Endometrial microvascular endothelial cells (primary cell): Measurements from ENCODE around the gene ZNF792. TPM values are rescaled to one million over a fixed set of nuclear protein-coding genes. Genes with fewer than 3 reads are reported as not detected.
"Not testable (repeated sequence)": the region's sequence is repeated elsewhere in the genome, so short reads cannot be mapped to it uniquely, and the experiment has no call there.

Experiments used
- in situ Hi-C: cut with HindIII; loops from 2 replicates; pipeline ENCODE4 v1.10.0; 2017; ENCODE audit warnings: low sequenced_read_pairs, low pct_unique_long_range_greater_than_20kb; ENCODE audit errors: inconsistent ontology term
- total RNA-seq: library from RNA; depleted of rRNA; stranded (reverse); fragments of >200 nt; gene quantifications from one replicate; pipeline ENCODE4 v1.2.3, GENCODE V29; 2015; ENCODE audit errors: inconsistent ontology term

Gene ZNF792
- total RNA-seq: 15.1 TPM

- in situ Hi-C loops: no loop called here
Measured at GRCh38 chr19:34963573-34964406, at the start of gene ZNF792. Gene ZNF792 (minus strand): TSS chr19:34964229. CDS start chr19:34963662, 567 bp downstream.

DNA sequence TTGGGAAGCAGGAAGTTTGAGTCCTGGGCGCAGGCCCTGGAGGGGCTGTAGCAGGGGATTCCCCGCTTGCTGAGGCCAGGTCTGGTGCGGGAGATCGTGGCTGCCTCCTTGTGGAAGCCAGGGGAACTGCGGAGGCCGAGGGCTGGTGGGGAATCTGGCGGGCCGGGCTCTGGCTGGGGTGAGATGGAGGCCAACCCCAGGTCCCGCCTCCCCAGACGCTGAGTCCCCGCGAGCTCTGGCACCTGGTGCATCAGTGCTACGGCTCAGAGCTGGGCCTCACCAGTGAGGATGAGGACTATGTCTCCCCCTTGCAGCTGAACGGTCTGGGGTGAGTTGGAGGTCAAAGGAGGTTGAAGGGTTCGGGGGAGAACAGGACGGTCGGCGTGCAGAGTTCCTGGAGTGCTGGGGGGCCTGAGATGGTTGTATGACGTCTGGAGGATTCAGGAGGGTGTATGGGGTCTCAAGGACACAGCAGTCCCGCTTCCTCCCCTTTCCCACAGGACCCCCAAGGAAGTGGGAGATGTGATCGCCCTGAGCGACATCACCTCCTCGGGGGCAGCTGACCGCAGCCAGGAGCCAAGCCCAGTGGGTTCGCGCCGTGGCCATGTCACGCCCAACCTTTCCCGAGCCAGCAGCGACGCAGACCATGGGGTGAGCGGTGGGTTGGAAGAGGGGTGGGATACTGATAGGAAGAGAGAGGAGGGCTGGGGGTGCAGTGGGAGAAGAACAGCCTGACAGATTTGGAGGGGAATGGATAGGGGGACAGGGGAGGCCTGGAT lies 49.2 kb upstream of the ZNF792 start:
- in situ Hi-C loops: no loop called here

DNA sequence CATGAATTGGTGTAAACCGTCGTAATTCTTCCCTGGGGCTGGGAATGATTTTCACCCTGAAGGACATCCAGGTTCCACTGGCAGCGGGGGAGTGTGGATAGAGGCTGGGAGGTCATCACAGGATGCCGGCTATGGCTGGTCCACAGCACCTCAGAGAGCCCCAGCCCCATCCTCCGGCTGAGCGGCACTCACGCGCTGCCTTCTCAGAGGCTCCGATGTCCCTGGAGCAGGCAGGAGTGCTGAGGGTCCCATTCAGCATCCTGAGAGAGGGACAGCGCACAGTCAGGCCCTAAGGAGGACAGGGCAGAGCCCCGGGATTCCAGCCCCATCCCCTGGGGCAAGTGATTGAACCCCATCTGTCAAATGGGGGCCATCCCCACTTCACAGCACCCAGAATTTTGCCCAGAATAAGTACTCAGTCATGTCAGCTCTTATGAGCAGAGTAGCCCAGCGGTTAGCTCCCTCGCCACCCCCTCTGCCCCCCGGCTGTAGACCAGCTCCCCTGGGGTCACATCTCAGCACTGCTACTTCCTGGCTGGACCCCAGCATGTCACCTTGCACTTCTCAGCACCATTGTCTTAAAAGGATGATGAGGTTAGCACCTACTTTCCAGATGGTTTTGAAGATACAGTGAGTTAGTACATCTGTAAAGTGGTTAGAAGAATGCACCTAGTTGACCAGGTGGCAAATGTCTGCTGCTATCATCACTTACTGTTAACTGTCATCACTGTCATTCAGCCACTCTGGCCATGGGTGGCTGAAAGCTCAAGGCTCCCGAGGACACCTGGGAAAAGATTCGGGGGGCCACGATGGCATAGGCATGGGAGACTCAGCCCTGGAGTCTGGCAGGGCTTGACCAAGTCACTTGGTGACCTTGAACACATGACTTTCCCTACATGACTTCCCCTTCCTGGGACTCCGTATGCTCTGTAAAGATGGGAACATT lies 48.0 kb upstream of the ZNF792 start:
- in situ Hi-C loops: no loop called here

- in situ Hi-C loops: no loop called here
Measured at GRCh38 chr19:35011091-35011689, 47.2 kb upstream of the ZNF792 start.

GRCh38 chr19:35009424-35010415 lies 45.7 kb upstream of the ZNF792 start:
- in situ Hi-C loops: no loop called here

GRCh38 chr19:35008891-35009341 lies 44.9 kb upstream of the ZNF792 start:
- in situ Hi-C loops: no loop called here

- in situ Hi-C loops: not testable (repeated sequence)
Measured at GRCh38 chr19:35007427-35007826, 43.4 kb upstream of the ZNF792 start.

DNA sequence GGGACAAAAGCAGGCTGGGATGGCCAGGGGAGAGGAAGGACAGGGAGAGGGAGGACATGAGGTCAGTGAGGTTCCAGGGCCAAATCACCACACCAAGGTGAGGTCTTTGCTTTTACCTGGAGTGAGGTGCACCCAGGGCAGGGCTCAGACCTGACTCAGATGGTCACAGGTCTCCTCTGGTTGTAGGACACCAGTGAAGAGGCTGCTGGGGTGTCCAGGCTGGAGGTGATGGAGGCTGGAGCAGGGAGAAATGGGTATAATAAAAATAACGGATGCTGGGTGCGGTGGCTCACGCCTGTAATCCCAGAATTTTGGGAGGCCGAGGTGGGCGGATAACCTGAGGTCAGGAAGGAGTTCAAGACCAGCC lies 43.0 kb upstream of the ZNF792 start:
- in situ Hi-C loops: no loop called here

DNA sequence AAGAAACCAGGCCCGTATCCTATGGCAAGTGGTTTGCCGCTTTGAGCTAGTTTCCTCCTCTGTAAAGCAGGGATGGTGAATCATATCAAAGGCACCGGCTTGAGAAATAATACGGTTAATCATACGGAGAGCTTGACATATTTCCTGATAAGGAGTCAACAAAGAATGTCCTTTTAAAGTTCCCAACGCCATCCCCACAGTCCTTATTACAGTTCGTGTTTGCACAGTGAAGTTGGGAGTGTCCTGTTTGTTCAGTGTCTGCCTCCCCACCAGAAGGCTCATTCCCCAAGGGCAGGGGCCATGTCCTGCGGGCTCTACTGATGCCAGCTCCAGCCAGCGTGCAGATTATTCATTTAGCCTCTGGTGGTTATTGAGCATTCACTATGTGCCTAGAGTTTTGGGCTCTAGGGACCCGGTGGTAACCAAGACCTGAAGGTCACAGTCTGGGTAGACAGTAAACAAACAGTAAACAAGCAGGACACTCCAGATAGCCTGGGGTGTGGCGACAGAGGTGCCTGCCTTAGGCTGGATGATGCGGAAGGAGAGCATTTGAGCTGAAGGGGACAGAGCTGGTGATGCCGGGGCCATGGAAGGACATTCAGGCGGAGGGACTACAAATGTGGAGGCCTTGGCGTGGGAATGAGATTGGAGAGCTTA lies 42.4 kb upstream of the ZNF792 start:
- in situ Hi-C loops: no loop called here

DNA sequence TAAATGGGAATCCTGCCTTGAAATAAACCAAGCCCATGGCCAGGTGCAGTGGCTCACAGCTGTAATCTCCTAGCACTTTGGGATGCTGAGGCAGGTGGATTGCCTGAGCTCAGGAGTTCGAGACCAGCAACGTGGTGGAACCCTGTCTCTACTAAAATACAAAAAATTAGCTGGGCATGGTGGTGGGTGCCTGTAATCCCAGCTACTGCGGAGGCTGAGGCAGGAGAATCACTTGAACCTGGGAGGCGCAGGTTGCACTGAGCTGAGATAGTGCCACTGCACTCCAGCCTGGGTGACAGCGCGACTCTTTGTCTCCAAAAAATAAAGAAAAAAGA lies 41.9 kb upstream of the ZNF792 start:
- in situ Hi-C loops: not testable (repeated sequence)

DNA sequence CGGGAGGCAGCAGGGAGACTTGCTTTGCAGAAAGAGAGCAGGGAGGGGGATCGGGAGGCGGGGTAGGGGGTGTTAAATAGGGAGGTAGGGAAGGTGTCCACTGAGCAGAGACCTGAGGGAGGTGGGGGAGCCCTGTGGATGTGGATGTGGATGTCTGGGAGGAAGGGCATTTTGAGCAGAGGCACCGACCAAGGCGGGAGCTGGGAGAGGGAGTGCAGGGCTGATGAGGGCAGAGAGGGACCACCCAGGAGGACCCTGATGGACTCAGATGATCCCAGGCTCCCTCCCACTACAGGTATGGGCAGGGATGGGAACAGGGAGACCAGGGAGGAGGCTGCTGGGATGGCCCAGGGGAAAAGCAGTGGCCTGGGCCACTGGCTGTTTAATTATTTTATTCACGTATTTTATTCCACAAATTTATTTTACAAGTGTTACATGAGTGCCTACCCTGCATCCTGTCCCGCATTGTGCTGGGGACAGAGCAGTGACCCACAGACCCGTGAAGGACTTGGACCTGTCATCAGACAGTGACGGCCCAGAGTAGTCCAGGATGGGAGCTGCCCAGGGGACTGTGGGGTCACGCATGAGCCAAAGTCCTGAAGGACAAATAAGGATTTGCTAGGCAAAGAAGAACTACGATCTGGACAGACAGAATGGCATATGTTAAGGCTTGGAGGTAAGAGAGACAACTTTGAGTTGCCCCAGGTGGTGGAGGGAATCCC lies 41.4 kb upstream of the ZNF792 start:
- in situ Hi-C loops: no loop called here

GRCh38 chr19:35004517-35005255 lies 40.7 kb upstream of the ZNF792 start:
- in situ Hi-C loops: no loop called here

DNA sequence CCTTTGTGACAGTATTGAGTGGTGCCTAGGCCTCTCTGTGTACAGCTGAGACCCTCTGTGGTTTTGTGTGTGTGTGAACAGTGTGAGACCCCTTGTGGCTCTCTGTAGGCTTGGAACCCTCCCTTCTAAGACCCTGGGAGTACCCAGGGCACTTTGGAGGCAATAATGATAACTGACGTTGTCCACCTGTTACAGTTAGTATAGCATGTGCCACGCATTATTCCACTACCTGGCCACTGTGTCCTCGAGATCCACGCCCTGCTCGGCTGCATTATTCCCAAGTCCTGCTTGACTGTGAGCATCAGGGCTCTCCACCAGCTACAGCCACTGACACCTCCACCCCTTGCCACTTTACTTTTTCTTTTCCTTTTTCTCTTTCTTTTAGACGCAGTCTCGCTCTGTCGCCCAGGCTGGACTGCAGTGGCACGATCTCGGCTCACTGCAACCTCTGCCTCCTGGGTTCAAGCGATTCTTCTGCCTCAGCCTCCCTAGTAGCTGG lies 38.1 kb upstream of the ZNF792 start:
- in situ Hi-C loops: no loop called here

- in situ Hi-C loops: no loop called here
Measured at GRCh38 chr19:35000647-35001501, 36.8 kb upstream of the ZNF792 start.

- in situ Hi-C loops: no loop called here
Measured at GRCh38 chr19:35000338-35000646, 36.3 kb upstream of the ZNF792 start.
